C1 segment of cervical spinal cord (tissue), 14 donors: Measurements from ENCODE around the gene PYGL.
"Not testable (repeated sequence)": the region's sequence is repeated elsewhere in the genome, so short reads cannot be mapped to it uniquely, and the experiment has no call there.

Experiments used
- DNase-seq, 14 donors: peaks; one replicate each; lab custom pipeline; 2025; lab: John Stamatoyannopoulos, UW

PYGL gene

DNA sequence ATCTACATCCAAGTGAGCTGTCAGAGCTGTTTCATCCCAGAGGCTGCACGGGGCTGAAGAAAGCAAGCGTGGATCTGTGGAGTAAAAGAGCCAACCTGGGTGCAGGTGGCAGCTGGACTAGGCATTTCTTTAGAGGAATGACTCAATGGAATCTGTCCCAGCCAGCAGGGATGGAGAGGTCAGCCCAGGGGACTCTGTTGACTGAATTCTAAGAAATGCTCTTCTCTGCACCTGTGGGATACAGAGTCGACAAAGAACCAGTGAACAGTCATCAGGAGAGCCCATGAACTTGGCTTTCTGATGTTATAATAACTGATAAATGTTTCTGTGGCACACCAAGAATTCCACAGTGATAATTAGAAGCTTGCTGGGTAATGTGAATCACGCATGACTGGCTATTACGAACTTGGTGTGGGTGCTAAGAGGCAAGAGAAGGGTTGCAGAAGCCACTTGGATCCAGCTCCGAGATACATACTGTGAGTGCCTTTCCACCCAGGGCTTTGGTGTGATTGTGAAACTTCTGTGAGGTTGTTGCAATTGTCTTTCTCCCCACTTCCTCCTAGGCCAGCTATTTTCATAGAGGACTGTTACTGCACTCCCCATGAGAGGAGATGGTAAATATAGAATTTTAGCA is 16.2 kb downstream of the PYGL start:
- peak in 3 of 14 donors; percentile 4 to 25 (median 9) for DNase-seq

GRCh38 chr14:50926851-50927386 is 17.4 kb downstream of the PYGL start:
- DNase-seq, result no peak

DNA sequence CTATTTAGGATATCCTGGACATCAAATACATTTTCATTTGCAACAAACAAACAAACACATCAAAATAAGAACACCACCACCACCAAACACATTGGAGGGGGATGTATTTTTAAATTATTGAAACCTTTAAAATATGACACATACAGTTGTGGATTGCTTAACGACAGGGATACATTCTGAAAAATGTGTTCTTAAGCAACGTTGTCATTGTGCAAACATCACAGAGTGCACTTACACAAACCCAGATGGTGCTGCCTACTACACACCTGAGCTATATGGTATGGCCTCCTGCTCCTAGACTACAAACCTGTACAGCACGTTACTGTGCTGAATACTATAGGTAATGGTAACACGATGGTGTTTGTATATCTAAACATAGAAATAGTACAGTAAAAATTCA is 19.4 kb downstream of the PYGL start:
- no peak for DNase-seq

- no peak for DNase-seq
These were observed 20.0 kb downstream of the PYGL start for GRCh38 chr14:50924236-50924635.

DNA sequence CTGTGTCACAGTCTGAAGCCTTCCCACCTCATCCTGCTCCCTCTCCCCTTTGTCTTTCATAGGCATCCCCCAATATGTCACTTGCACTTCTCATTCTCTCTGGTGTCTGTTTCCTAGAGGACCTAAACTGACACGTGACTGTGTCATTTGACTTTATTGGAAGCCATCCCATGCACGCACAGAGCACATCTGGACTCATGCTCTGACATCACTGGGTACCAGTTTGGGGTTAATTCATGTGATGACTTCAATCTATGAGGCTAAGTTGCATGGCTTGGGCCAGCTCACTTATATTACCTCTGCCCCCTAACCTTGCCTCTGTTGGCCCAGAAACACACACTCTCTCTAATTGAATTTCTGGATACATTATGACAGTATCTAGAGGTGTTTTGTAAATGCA is 21.5 kb downstream of the PYGL start:
- no peak for DNase-seq

GRCh38 chr14:50920482-50921230 is 23.6 kb downstream of the PYGL start:
- DNase-seq, result no peak

GRCh38 chr14:50919524-50919923 is 24.8 kb downstream of the PYGL start:
- DNase-seq, result not testable (repeated sequence)

DNA sequence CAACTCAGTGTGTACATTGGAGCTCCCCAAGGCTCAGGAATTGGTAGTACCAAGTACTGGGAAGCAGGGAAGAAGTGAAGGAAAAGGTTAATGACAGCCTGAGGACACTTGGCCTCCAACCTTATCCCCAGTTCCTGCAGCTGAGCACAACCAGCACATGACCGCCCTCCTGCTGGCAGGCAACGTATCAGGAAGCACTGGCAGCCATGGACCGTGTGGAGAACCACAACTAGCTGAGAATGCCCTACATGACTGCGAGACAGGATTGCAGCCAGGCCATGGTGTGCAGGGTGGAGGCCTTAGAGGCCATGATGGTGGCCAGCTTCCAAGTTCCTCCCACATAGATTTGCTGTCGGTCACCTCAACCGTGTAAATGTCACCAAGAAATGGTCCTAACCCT is 26.8 kb downstream of the PYGL start:
- no peak for DNase-seq

- DNase-seq, result no peak
These were observed 33.5 kb downstream of the PYGL start for GRCh38 chr14:50910495-50911420.

- DNase-seq, result peak in 1 of 14 donors; percentile 5
These were observed 37.8 kb downstream of the PYGL start for GRCh38 chr14:50906326-50907065.

GRCh38 chr14:50904719-50905118 is 39.6 kb downstream of the PYGL start:
- DNase-seq, result no peak

GRCh38 chr14:50901361-50901760 is 42.9 kb downstream of the PYGL start:
- no peak for DNase-seq

DNA sequence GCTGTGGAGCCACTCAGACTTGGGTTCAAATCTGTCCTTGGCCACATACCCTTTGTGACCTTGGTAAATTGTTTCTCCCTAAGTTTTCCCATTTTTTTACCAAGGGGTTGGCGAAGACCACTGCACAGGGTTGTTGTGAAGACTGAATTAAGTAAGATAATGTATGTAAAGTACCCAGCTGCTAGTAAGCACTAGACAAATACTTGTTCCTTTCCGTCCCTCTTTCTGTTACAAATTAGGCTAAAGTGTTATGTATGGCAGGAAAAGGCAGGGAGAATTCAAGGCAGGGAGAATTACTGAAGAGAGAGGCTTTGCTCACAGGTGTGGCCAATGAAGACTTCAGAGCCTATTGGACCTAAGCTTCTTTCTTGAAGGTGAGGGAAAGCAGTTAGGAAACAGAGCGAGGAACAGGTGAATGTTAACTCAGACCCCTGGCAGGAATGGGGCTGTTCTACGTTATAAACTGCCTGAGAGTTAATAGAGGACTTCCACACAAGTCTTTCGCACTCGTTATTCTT is 46.6 kb downstream of the PYGL start:
- no peak for DNase-seq

- DNase-seq, result not testable (repeated sequence)
These were observed 47.3 kb downstream of the PYGL start for GRCh38 chr14:50897005-50897404.

DNA sequence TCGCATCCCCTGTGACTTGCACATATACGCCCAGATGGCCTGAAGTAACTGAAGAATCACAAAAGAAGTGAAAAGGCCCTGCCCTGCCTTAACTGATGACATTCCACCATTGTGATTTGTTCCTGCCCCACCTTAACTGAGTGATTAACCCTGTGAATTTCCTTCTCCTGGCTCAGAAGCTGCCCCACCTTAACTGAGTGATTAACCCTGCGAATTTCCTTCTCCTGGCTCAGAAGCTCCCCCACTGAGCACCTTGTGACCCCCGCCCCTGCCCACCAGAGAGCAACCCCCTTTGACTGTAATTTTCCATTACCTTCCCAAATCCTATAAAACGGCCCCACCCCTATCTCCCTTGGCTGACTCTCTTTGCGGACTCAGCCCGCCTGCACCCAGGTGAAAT is 47.9 kb downstream of the PYGL start:
- not testable (repeated sequence) for DNase-seq

DNA sequence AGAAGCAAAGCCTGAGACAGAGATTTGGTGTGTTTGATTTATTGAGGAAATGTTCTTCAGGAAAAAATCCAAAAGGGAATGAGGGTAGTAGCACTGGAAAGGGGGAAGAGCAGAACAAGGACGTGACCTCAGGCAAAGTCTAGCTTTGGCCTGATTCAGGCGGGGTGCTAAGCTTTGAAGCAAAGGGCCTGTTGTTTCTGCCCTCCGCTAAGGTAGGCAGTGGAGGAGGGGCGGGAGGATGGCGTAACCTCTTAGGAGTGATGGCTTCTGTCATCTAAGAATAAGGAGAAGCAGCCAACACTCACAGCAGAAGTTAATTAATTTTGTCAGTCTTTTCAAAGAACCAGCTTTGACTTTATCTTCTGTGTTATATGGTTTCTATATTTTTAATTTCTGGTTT is 52.0 kb downstream of the PYGL start:
- no peak for DNase-seq

GRCh38 chr14:50887476-50887875 is 56.8 kb downstream of the PYGL start:
- DNase-seq, result no peak

- DNase-seq, result no peak
These were observed 60.5 kb downstream of the PYGL start for GRCh38 chr14:50883827-50884197.

DNA sequence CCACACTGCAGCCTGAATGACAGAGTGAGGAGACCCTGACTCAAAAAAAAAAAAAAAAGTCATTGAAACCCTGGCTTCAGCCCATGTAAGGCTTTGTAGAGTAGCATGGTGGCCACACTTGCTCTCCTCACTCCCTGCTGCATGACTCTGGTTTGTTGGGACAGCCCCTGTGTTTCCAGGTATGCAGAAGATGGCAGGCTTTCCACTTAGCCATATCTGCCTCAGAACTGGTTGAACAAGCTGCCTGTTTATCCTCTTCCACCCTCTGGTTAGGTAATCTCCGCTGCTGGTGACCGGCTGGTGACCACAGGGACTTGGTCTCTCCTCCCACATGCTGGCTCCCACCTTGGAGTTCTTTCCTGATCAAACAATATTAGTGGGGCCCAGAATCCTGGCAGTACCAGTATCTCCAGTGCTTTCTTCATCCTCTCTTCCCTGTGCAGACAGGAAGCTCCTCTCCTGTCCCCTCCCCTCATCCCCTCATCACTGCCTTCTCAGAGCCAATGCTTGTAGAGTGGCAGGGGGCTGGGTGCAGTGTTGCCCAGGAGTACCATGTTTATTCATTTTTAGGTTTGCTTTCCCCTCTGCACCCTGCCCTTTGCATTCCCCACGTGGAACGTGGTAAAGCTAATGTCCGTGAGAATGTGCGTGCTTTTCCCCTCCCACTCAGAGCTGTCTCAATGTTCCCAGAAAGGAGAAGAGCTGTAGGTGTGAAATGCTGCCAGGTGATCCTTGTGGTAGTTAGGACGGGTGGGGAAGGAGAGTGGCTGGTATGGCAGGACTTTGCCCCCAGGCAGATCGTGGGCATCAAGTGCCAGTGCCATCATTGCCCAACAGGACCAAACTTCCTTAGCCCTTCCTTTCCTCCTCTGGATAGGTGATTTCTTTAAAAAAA is 61.1 kb downstream of the PYGL start:
- DNase-seq, result no peak
